ENCODE results near the gene MAN1B1.
"Not testable (repeated sequence)": the region's sequence is repeated elsewhere in the genome, so short reads cannot be mapped to it uniquely, and the experiment has no call there.

Gene MAN1B1

DNA sequence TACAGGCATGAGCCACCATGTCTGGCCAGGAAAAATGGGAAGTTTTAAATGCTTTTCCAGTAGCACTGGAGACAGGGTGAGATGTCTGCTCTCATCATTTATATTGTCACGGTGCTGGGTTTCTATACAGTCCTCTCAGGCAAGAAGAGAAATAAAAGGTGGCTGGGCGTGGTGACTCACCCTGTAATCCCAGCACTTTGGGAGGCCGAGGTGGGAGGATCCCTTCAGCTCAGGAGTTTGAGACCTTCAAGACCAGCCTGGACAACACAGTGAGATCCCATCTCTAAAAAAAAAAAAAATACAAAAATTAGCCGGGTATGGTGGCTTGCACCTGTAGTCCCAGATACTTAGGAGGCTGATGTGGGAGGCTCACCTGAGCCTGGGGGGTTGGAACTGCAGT is 47.4 kb downstream of the MAN1B1 start:
- Histone ChIP-seq H4K8ac (ENCODE audit: low read depth, low read length) (no peak overlapping the region), H2BK5ac (ENCODE audit: low read depth, low read length, poor library complexity) (no peak overlapping the region), H3K23ac (ENCODE audit: low read length) (no peak overlapping the region), H3K79me1 (ENCODE audit: low read length) (peaks cover 9% of the 10 kb centered on the region), H4K91ac (ENCODE audit: low read depth, low read length) (no peak overlapping the region), H3K4me1 (ENCODE audit: control insufficient read depth in 1 of 2, insufficient read depth in 2 of 2, low read length in 2 of 2) (peaks cover 6 to 7% of the 10 kb centered on the region in 2 experiments), H2AK5ac (ENCODE audit: low read length) (no peak overlapping the region), H3K9ac (ENCODE audit: low read length) (no peak overlapping the region), H4K12ac (ENCODE audit: low read depth, low read length) (no peak overlapping the region), H2BK120ac (ENCODE audit: insufficient read depth, low read length, poor library complexity) (no peak overlapping the region), H3K27ac (ENCODE audit: low read depth, low read length) (no peak overlapping the region), H3K4ac (ENCODE audit: low read depth, low read length) (no peak overlapping the region), H3K27me3 (ENCODE audit: insufficient read depth, low read length) (peaks cover 17% of the 10 kb centered on the region), H3K4me2 (ENCODE audit: low read length) (no peak overlapping the region), H3K36me3 (ENCODE audit: control insufficient read depth in 1 of 2, insufficient read depth in 2 of 2, low read length in 2 of 2) (no peaks in the 10 kb centered on the region), H3K14ac (ENCODE audit: low read length) (no peak overlapping the region), H3K18ac (ENCODE audit: low read length) (no peak overlapping the region), H2BK12ac (ENCODE audit: low read length) (no peak overlapping the region), H3K4me3 (ENCODE audit: low read depth, low read length) (no peak overlapping the region), H2AFZ (ENCODE audit: insufficient read depth, low read length, poor library complexity) (no peak overlapping the region), H3K9me3 (ENCODE audit: insufficient read depth, low read depth, low read length) (peaks cover 7% of the 10 kb centered on the region), H3K79me2 (ENCODE audit: control insufficient read depth, insufficient read depth, low read length, poor library complexity) (peaks cover 9% of the 10 kb centered on the region)
- no CpG with 5 or more reads among the region's 4 CpGs for WGBS (ENCODE audit: extremely low coverage, insufficient coverage, insufficient read length)
- no peak for DNase-seq

DNA sequence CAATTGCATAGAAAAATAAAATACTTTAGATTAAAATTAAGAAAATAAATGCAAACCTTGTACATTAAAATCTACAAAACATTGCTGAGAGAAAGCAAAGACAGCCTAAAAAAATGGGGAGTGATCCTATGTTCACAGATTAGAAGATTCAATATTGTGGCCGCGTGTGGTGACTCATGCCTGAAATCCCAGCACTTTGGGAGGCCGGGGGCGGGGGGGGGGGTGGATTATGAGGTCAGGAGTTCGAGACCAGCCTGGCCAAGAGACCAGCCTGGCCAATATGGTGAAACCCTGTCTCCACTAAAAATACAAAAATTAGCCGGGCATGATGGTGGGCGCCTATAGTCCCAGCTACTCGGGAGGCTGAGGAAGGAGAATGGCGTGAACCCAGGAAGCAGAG is 48.4 kb downstream of the MAN1B1 start:
- no CpG with 5 or more reads among the region's 9 CpGs for WGBS (ENCODE audit: extremely low coverage, insufficient coverage, insufficient read length)
- DNase-seq; H3K9ac ChIP-seq (ENCODE audit: low read length); H3K36me3 ChIP-seq (ENCODE audit: control insufficient read depth in 1 of 2, insufficient read depth in 2 of 2, low read length in 2 of 2); H4K8ac ChIP-seq (ENCODE audit: low read depth, low read length); H3K14ac ChIP-seq (ENCODE audit: low read length); H3K18ac ChIP-seq (ENCODE audit: low read length); H2BK5ac ChIP-seq (ENCODE audit: low read depth, low read length, poor library complexity); H3K79me1 ChIP-seq (ENCODE audit: low read length); H2AFZ ChIP-seq (ENCODE audit: insufficient read depth, low read length, poor library complexity); H4K12ac ChIP-seq (ENCODE audit: low read depth, low read length); H3K4me3 ChIP-seq (ENCODE audit: low read depth, low read length); H3K4ac ChIP-seq (ENCODE audit: low read depth, low read length); H4K91ac ChIP-seq (ENCODE audit: low read depth, low read length); H2AK5ac ChIP-seq (ENCODE audit: low read length); H3K79me2 ChIP-seq (ENCODE audit: control insufficient read depth, insufficient read depth, low read length, poor library complexity); H2BK12ac ChIP-seq (ENCODE audit: low read length); H3K27ac ChIP-seq (ENCODE audit: low read depth, low read length); H3K23ac ChIP-seq (ENCODE audit: low read length); H2BK120ac ChIP-seq (ENCODE audit: insufficient read depth, low read length, poor library complexity); H3K4me1 ChIP-seq (ENCODE audit: control insufficient read depth in 1 of 2, insufficient read depth in 2 of 2, low read length in 2 of 2); H3K4me2 ChIP-seq (ENCODE audit: low read length): not testable (repeated sequence)
- Histone ChIP-seq H3K27me3 (ENCODE audit: insufficient read depth, low read length) (peaks cover 26% of the 10 kb centered on the region), H3K9me3 (ENCODE audit: insufficient read depth, low read depth, low read length) (peaks cover 14% of the 10 kb centered on the region)

DNA sequence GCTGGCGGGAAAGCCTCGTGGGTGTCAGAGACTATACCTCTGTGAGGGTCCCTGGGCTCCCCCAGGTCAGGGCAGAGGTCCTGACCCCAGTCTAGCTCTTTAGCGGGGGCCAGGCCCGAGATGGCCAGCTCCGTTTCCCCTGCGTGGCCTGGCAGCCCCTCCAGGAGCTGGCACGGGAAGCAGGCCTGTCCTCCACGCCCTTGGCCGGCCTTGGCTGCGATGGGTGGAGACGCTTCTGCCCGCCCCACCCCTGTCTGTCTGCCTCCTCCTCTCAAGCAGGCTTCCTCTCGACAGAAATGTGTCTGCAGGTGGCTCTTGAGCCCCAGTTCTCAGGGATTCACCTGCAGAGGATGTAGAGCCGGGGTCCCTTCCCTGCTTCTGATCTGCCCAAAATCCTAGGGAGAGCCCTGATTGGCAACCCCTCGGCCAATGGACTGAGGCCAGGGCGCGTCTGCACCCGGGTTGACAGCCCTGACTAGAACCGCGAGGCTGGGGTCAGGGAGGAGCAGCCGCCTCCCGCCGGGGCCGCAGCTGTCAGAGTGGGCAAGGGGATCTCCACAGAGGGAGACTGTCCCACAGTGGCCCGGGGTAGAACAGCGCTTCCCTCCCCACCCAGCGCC is 49.6 kb downstream of the MAN1B1 start:
- Histone ChIP-seq H3K27me3 (ENCODE audit: insufficient read depth, low read length) (peaks cover 27% of the 10 kb centered on the region), H3K18ac (ENCODE audit: low read length) (no peak overlapping the region), H3K9ac (ENCODE audit: low read length) (no peak overlapping the region), H3K36me3 (ENCODE audit: control insufficient read depth in 1 of 2, insufficient read depth in 2 of 2, low read length in 2 of 2) (no peaks in the 10 kb centered on the region), H3K79me2 (ENCODE audit: control insufficient read depth, insufficient read depth, low read length, poor library complexity) (no peaks in the 10 kb centered on the region), H3K14ac (ENCODE audit: low read length) (no peak overlapping the region), H4K8ac (ENCODE audit: low read depth, low read length) (no peak overlapping the region), H2AK5ac (ENCODE audit: low read length) (no peak overlapping the region), H3K4ac (ENCODE audit: low read depth, low read length) (no peak overlapping the region), H2BK120ac (ENCODE audit: insufficient read depth, low read length, poor library complexity) (no peak overlapping the region), H4K12ac (ENCODE audit: low read depth, low read length) (no peak overlapping the region), H2BK5ac (ENCODE audit: low read depth, low read length, poor library complexity) (no peak overlapping the region), H4K91ac (ENCODE audit: low read depth, low read length) (no peak overlapping the region), H3K4me1 (ENCODE audit: control insufficient read depth in 1 of 2, insufficient read depth in 2 of 2, low read length in 2 of 2) (peaks cover 2 to 3% of the 10 kb centered on the region in 2 experiments), H3K79me1 (ENCODE audit: low read length) (no peaks in the 10 kb centered on the region), H3K27ac (ENCODE audit: low read depth, low read length) (no peak overlapping the region), H3K4me3 (ENCODE audit: low read depth, low read length) (no peak overlapping the region), H3K23ac (ENCODE audit: low read length) (no peak overlapping the region), H3K4me2 (ENCODE audit: low read length) (no peak overlapping the region), H3K9me3 (ENCODE audit: insufficient read depth, low read depth, low read length) (peaks cover 19% of the 10 kb centered on the region), H2BK12ac (ENCODE audit: low read length) (no peak overlapping the region), H2AFZ (ENCODE audit: insufficient read depth, low read length, poor library complexity) (no peak overlapping the region)
- no CpG with 5 or more reads among the region's 27 CpGs for WGBS (ENCODE audit: extremely low coverage, insufficient coverage, insufficient read length)
- DNase-seq = no peak

DNA sequence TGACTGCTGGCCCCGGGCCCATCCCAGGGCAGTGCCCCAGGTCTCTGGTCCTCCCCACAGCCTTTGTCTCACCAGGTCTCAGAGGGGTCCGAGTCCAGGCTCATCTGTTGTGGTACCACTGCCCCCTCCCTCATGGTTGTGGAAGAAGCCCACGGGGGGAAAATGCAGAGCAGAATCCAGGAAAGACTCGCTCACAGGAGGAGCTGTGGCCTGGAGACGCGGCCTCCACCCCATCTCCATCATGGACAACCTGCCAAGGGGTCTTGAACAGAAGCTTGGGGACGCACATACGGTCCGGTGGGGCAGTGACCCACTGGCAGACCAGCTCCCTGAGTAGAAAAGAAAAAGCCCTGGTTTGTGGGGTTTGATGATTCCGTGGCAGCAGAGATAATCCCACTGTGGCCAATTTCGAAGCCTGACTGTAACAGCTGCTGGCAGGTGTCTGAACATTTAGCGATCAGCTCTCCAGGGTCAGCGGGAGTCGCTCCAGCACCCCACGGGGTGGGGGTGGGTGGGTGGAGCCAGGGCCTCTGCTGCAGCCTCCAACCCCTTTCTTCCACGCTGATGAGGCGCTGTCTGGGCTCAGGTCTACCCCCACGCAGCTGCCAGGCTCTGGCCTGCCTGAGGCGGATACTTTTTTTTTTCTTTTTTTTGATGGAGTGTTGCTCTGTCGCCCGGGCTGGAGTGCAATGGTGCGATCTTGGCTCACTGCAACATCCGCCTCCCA is 50.3 kb downstream of the MAN1B1 start:
- Histone ChIP-seq H3K4ac (ENCODE audit: low read depth, low read length) (no peak overlapping the region), H3K4me2 (ENCODE audit: low read length) (no peak overlapping the region), H3K79me2 (ENCODE audit: control insufficient read depth, insufficient read depth, low read length, poor library complexity) (no peaks in the 10 kb centered on the region), H2BK12ac (ENCODE audit: low read length) (no peak overlapping the region), H2AFZ (ENCODE audit: insufficient read depth, low read length, poor library complexity) (no peak overlapping the region), H2BK120ac (ENCODE audit: insufficient read depth, low read length, poor library complexity) (no peak overlapping the region), H3K18ac (ENCODE audit: low read length) (no peak overlapping the region), H2AK5ac (ENCODE audit: low read length) (no peak overlapping the region), H4K12ac (ENCODE audit: low read depth, low read length) (no peak overlapping the region), H3K14ac (ENCODE audit: low read length) (no peak overlapping the region), H3K9me3 (ENCODE audit: insufficient read depth, low read depth, low read length) (peaks cover 19% of the 10 kb centered on the region), H3K4me3 (ENCODE audit: low read depth, low read length) (no peak overlapping the region), H3K27ac (ENCODE audit: low read depth, low read length) (no peak overlapping the region), H4K8ac (ENCODE audit: low read depth, low read length) (no peak overlapping the region), H3K27me3 (ENCODE audit: insufficient read depth, low read length) (peaks cover 28% of the 10 kb centered on the region), H3K79me1 (ENCODE audit: low read length) (no peaks in the 10 kb centered on the region), H3K4me1 (ENCODE audit: control insufficient read depth in 1 of 2, insufficient read depth in 2 of 2, low read length in 2 of 2) (peaks cover 2 to 3% of the 10 kb centered on the region in 2 experiments), H3K36me3 (ENCODE audit: control insufficient read depth in 1 of 2, insufficient read depth in 2 of 2, low read length in 2 of 2) (no peaks in the 10 kb centered on the region), H4K91ac (ENCODE audit: low read depth, low read length) (no peak overlapping the region), H3K23ac (ENCODE audit: low read length) (no peak overlapping the region), H3K9ac (ENCODE audit: low read length) (no peak overlapping the region), H2BK5ac (ENCODE audit: low read depth, low read length, poor library complexity) (no peak overlapping the region)
- no CpG with 5 or more reads among the region's 23 CpGs for WGBS (ENCODE audit: extremely low coverage, insufficient coverage, insufficient read length)
- no peak for DNase-seq

Data from trophoblast cell (in vitro differentiated cells and primary cell).